Measurements from ENCODE around the gene FGD2.
"Not testable (repeated sequence)": the region's sequence is repeated elsewhere in the genome, so short reads cannot be mapped to it uniquely, and the experiment has no call there.

Gene FGD2

DNA sequence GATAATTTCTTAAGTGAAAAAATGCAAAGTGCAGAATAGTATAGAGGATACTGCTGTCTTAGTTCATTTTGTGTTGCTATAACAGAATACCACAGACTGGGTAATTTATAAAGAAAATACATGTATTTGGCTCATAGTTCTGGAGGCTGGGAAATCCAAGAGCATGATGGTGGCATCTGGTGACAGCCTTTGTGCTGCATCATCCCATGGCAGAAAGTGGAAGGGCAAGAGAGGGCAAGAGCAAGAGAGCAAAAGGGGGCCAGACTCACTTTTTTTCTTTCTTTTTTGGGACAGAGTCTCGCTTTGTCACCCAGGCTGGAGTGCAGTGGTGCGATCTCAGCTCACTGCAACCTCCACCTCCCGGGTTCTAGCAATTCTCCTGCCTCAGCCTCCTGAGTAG, 37.6 kb downstream of the FGD2 start:
- DNase-seq: not testable (repeated sequence)

DNA sequence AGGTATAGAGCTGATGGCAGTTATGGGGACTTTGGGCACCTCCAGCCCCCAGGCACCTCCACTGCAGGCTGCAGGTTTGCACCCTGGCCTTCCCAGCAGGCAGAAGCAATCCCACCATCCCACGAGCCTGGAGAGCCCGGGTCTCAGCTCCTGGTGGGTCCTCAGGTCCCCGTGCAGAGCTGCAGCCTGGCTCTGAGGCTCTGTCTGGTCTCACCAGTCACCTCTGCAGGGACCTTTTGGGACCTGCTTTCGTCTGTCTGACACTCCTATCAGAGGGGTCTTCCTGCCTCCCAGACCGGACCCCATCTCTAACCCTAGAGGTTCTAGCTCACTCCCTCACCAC, 41.9 kb downstream of the FGD2 start:
- DNase-seq: no peak

DNA sequence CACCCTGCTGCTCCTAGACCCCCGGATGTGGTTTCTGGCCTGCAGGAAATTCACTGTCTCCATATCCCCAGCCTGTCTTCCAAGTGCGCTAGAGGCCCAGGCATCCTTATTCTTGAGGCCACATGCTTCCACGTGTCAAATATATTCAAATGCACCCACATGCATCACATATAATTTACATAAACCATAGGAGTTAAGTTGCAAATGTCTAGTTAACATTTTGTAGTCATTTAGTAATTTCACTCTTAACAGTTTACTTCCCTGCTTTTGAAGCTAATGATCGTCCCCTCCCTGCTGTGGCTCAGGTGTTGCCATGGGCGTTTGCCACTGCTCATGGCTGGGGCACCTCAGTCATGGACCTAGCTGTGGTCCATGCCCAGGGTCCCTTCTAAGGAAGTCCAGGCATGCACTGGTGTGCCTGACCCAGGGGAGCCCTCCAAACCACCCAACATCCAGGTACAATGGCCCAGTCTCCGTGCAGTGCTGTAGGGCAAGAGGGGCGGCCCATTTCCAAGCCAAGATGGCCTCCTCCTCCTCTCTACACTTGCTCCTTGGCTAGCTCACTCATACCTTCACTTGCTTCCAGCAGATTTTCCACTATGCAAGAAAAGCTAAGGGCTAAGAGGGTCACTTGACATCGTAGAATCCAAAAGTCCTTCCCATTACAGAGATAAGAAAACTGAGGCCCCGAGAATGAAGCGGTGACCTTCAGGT, 42.4 kb downstream of the FGD2 start:
- no peak for DNase-seq

DNA sequence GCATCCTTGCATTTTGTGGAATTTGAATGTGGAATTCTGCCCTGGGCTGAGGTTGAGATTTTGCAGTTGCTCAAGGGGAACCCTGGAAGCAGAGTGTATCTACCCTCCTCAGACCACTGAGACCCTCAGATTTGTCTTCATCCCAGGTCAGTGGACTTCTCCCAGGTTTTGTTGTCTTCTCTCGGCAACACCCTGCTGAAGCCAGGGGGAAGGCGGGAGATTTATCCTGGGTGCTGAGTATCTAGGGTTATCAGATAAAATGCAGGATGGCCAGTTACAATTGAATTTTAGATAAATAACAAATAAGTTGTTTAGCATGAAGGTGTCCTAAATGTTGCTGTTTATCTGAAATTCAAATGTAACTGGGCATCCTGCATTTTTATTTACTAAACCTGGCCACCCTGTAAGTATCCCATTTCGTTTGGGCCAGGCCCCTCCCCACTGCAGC, 43.0 kb downstream of the FGD2 start:
- DNase-seq: no peak

- no peak for DNase-seq
Measured at GRCh38 chr6:37048851-37049757, 43.6 kb downstream of the FGD2 start.

- no peak for DNase-seq
Measured at GRCh38 chr6:37049758-37050044, 44.2 kb downstream of the FGD2 start.

GRCh38 chr6:37050045-37050853, 44.8 kb downstream of the FGD2 start:
- DNase-seq: no peak

GRCh38 chr6:37050854-37051137, 45.3 kb downstream of the FGD2 start:
- no peak for DNase-seq

- peak; percentile 97 for DNase-seq
Measured at GRCh38 chr6:37051138-37052026, 45.9 kb downstream of the FGD2 start.

DNA sequence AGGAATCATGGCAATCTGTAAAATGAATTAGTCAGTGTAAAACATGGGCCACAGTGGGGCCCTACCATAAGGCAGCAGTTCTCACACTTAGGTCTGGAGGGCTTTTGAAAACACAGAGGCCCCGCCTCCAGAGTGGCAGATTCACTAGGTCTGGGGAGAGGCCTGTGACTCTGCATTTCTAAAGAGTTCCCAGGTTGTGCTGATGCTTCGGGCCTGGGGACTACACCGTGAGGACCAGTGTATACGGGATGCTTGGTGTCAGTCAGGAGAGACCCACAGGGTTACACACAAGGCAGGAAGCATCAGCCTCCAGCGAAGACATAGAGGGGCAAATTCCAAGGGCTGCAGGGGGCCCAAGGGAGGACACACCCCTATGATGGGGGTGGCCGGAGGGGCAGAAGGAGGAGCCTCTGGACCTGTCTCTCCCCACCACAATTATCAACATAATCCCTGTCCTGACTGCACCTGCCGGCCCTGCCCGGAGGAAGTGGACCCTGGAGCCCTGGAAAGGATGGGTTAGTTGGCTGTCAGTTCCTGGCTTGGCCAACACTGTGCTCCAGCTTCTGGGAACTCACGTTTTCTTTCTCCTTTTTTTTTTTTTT, 46.7 kb downstream of the FGD2 start:
- no peak for DNase-seq

GRCh38 chr6:37053683-37054082, 48.2 kb downstream of the FGD2 start:
- no peak for DNase-seq

DNA sequence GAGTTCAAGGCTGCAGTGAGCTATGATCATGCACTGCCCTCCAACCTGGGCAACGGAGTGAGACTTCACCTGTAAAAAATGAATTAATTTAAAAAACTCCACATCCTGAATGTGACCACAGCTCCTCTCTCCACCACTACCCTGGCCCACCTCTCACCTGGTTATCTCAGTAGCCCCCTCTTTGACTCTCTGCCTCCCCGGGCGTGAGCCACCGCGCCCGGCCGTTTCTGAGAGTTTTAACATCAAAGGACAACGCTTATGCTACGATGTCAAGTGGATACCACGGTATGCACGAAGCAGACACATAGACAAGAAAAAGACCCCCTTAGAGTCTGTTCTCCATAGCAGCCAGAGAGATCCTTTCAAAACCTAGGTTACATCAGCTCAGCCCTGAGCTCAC, 48.7 kb downstream of the FGD2 start:
- DNase-seq: no peak

DNA sequence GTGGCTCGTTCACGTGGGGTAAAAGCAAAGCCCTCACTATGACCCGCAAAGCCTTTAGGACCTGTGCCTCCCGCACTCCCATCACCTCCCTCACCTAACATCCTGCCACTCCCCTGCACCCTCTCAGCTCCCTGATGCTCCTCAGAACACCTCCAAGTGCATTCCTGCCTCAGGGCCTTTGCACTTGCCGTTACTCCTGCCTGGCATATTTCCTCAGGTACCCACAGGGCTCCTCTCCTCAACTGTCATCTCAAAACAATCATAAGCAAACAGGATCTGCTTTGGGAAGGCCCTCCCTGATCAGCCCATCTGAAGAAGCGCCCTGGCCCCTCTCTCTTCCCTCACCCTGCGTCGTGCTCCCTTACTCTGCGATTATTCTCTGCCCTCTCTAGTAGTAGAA, 49.1 kb downstream of the FGD2 start:
- DNase-seq: no peak

DNA sequence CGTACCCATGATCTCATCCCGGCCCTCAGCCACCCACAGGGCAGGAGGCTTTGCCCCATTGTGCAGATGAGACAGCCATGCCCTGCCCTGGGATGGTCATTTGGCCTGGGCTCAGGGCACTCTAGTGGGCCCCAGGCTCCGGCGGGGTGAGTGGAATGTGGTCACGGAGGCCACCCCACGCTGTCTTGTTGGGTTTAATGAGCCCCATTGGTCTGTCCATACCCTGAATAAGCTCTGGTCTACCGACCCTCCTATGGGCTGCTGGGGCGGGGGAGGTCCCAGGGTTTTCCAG, 50.6 kb downstream of the FGD2 start:
- DNase-seq: no peak

DNA sequence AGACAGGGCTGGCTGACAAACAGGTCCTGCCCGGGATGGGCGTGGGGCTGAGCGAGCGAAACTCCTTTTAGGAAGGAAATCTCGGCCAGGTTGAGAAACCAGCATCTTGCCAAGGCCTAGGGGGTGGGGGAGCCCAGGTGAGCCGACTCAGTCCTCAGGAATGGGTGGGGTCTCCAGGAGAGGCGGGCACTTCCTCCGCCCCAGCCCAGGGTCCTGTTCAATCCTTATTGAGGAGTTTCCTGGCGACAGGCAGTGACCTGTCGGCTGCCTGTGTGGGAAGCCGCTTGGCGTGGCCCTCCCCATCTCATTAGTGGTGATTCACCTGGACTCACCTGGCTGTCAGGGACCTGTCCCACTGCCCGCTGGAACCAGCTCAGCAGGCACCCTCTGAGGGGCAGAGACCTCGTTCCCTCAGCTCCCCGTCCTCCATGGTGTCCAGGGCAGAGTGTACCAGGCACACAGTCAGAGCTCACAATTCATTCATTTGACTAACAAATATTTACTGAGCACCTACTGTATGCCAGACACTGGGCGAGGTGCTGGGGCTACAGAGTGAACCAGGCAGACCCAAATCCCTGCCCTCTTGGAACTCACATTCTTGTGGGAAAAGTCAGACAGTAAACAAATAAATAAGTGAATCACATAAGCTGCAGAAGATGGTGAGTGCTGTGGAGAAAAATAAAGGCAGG, 51.1 kb downstream of the FGD2 start:
- no peak for DNase-seq

DNA sequence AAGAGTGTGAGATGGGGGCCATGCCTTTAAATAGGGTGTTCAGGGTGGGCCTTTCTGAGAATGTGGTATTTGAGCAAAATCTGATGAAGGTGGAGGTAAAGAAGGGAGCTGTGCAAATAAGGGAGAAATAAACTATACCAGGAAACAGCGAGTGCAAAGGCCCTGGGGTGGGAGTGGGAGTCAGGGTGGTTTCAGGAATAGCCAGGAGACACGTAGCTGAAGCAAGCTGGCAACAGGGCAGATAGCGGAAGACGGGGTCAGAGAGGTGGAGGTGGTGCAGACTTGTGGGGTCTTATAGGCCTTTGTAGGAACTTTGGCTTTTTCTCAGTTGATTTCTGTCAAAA, 51.6 kb downstream of the FGD2 start:
- DNase-seq: no peak

GRCh38 chr6:37057678-37058077, 52.2 kb downstream of the FGD2 start:
- no peak for DNase-seq

DNA sequence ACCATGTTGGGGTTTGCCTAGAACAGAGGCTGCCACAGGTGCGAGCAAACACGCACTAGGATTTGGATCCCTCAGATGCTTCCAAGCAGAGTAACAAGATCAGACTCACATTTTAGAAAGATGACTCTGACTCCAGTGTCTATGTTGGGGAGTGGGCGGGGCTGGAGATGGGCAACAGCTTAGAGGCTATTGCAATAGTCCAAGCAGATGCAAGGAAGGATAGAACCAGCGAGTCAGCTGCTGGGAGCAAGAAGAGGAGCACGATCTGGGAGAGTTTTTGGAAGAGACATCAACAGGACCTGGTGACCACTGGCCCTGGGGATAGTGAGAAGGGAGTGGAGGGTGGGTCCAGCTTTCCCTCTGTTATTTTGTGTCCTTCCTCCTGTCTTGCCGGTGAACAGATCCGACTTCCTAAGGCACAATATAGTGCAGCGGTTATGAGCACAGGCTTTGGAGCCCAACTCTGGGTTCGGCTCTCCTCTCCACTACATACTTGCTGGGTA, 52.7 kb downstream of the FGD2 start:
- no peak for DNase-seq

- not testable (repeated sequence) for DNase-seq
Measured at GRCh38 chr6:37058984-37059343, 53.5 kb downstream of the FGD2 start.

DNA sequence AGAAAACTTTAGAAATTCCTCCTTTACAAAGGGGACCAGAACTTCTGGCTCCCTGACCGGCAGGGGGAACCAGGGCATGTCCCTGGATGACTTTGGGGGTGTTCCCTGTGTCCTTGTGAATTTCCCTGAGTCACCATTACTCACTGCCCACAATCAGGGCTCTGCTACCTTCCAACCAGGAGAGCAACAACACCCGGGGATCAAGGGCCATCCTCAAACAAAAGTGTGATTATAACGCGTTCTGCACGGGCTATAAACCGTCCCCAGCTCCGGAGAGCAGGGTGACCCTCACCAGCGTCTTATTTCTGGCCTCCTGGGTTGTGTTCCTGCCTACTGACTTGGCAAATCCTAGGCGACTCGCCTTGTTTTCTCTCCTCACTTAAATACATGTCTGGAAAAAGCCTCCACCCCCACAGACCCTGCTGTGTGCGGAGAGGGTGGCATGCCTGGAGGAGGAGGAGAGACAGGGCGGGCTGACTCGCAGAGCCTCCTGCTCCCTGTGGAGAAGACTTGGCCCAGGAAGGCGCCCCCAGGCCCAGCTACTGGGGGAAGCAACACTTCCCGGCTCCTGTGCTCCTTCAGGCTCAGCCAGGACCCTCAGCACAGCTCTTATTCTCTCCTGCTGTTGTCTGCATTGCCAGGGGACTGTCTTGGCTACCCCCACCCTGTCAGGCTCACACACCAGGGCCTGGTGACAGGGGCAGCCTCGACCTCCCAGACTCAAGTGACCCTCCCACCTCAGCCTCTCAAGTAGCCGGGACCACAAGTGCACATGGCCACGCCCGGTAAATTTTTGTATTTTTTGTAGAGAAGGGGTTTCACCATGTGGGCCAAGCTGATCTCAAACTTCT, 54.1 kb downstream of the FGD2 start:
- DNase-seq: peak; percentile 81

- DNase-seq: no peak
Measured at GRCh38 chr6:37060195-37060559, 54.7 kb downstream of the FGD2 start.

Measured in eye (tissue), 1 donor.